Breast epithelium (tissue), 3 donors: ENCODE measurements around the gene NEK3.
"Not testable (repeated sequence)": the region's sequence is repeated elsewhere in the genome, so short reads cannot be mapped to it uniquely, and the experiment has no call there.

Experiments
- POLR2A ChIP-seq: fragments of 450-650 bp; IDR thresholded peaks from one replicate; pipeline ENCODE4 v1.6.1; 2016; ENCODE audit warnings: antibody characterized with exemption, mild to moderate bottlenecking, moderate library complexity
- POLR2AphosphoS5 ChIP-seq, 3 donors: sonication (generic); formaldehyde crosslinking; IDR thresholded peaks; one replicate each; pipeline ENCODE4 v1.6.1; 2017; ENCODE audit warnings: antibody characterized with exemption in 3 of 3
- TF ChIP-seq, protein P1 (sequence below), 3 donors: fragments of 450-650 bp; IDR thresholded peaks; one replicate each; pipeline ENCODE4 v1.5.1; 2016 to 2017; ENCODE audit warnings: antibody characterized with exemption in 3 of 3, mild to moderate bottlenecking in 3 of 3, moderate library complexity in 3 of 3

DNA sequence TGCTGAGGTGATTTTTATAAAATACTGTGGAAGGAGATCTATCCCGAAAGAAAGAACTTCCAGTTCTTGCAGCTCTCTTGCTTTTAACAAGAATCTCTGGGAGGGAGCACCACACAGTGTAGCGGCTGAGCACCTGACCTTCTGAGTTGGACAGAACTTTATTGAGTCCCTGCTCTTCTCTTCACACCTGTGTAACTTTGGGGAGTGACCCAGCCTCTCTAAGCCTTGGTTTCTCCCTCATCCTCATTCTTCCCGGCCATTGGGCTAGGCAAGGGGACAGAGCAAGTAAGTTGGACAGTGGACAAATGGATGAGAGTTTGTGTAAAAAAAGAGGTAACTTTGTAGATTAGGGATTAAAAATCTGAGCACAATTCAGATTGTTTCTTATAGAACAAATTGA lies 48.5 kb upstream of the NEK3 start:
- TF ChIP-seq, protein P1, sequence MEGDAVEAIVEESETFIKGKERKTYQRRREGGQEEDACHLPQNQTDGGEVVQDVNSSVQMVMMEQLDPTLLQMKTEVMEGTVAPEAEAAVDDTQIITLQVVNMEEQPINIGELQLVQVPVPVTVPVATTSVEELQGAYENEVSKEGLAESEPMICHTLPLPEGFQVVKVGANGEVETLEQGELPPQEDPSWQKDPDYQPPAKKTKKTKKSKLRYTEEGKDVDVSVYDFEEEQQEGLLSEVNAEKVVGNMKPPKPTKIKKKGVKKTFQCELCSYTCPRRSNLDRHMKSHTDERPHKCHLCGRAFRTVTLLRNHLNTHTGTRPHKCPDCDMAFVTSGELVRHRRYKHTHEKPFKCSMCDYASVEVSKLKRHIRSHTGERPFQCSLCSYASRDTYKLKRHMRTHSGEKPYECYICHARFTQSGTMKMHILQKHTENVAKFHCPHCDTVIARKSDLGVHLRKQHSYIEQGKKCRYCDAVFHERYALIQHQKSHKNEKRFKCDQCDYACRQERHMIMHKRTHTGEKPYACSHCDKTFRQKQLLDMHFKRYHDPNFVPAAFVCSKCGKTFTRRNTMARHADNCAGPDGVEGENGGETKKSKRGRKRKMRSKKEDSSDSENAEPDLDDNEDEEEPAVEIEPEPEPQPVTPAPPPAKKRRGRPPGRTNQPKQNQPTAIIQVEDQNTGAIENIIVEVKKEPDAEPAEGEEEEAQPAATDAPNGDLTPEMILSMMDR (IDR thresholded peaks at IDR 0.05): not testable (repeated sequence)
- TF ChIP-seq POLR2AphosphoS5 (IDR thresholded peaks at IDR 0.05); POLR2A: not testable (repeated sequence)
